ENCODE measurements around the gene GARIN5B. TPM values are rescaled to one million over a fixed set of nuclear protein-coding genes. Genes with fewer than 3 reads are reported as not detected.

GARIN5B gene
- polyA plus RNA-seq, 1 of the 3 experiments (the other 2 are of a cell fraction): not detected

- TF ChIP-seq GATA2 (CRISPR knock-in tag; IDR thresholded peaks at IDR 0.05): no peak
- no peak for TF ChIP-seq GABPA (IDR thresholded peaks at IDR 0.05; ENCODE audit: low read depth)
- TF ChIP-seq CHD2 (IDR thresholded peaks at IDR 0.05; ENCODE audit: low read length, partially characterized antibody): no peak
- no peak for TF ChIP-seq TEAD4 (IDR thresholded peaks at IDR 0.05; ENCODE audit: borderline replicate concordance, insufficient read depth)
- no peak for TF ChIP-seq TCF12 (IDR thresholded peaks at IDR 0.05)
- no peak for TF ChIP-seq USF2 (IDR thresholded peaks at IDR 0.05; ENCODE audit: borderline replicate concordance, low read depth, low read length)
- no peak for TF ChIP-seq USF1 (IDR thresholded peaks at IDR 0.05; ENCODE audit: borderline replicate concordance, low read depth)
- no peak for TF ChIP-seq PBX3 (IDR thresholded peaks at IDR 0.05)
- no peak for TF ChIP-seq RFX5 (IDR thresholded peaks at IDR 0.05; ENCODE audit: low read length)
- Histone ChIP-seq H3K79me2 (ENCODE audit: insufficient read depth) (no peaks in the 10 kb centered on the region), H3K27ac (ENCODE audit: low read depth in 2 of 2, low read length in 1 of 2) (no peak overlapping the region), H3K4me1 (ENCODE audit: control insufficient read depth in 1 of 2, insufficient read depth in 2 of 2, low read depth in 1 of 2, low read length in 1 of 2) (peaks cover 0 to 28% of the 10 kb centered on the region in 2 experiments; a peak in 1 of 4 replicates), H3K36me3 (replicated peaks in 1 of 2; ENCODE audit: control insufficient read depth in 1 of 2, insufficient read depth in 2 of 2, low read length in 1 of 2) (no peaks in the 10 kb centered on the region), H3K9ac (no peak overlapping the region), H3K9me2 (no peaks in the 10 kb centered on the region), H3F3A (replicated peaks; ENCODE audit: insufficient read depth) (peaks cover 6% of the 10 kb centered on the region), H4K20me1 (ENCODE audit: insufficient read depth) (no peaks in the 10 kb centered on the region), H3K27me3 (ENCODE audit: insufficient read depth) (peaks cover 14% of the 10 kb centered on the region), H3K9me3 (no peaks in the 10 kb centered on the region), H3K4me2 (no peak overlapping the region), H2AFZ (ENCODE audit: low read depth) (no peak overlapping the region), H3K4me3 (ENCODE audit: low read depth in 2 of 2, low read length in 1 of 2) (no peak overlapping the region)
- 93% methylated on average over 22 of the region's 22 CpGs for WGBS (ENCODE audit: low lambda C conversion rate)
- ChIA-PET POLR2A (interaction anchor here (1.5 kb wide), 1 partner anchor 59 kb away, joined by 3 read pairs; the partner anchor contains the start of gene UBE2S), CTCF (interaction anchor here (1.1 to 1.9 kb wide), 4 partner anchors 11 to 181 kb away, joined by 3 to 7 read pairs (median 3); no protein-coding TSS in a partner anchor)
- DNase-seq: no peak
Observed at GRCh38 chr19:55348317-55349034, 14.6 kb downstream of the GARIN5B start.

GRCh38 chr19:55347442-55348009 lies 15.5 kb downstream of the GARIN5B start:
- Histone ChIP-seq H3K9me3 (no peaks in the 10 kb centered on the region), H3K9ac (no peak overlapping the region), H3K27me3 (ENCODE audit: insufficient read depth) (peaks cover 5% of the 10 kb centered on the region; the same call in 1 of the 2 replicates), H3K9me2 (no peaks in the 10 kb centered on the region), H3K4me1 (ENCODE audit: control insufficient read depth in 1 of 2, insufficient read depth in 2 of 2, low read depth in 1 of 2, low read length in 1 of 2) (peaks cover 0 to 29% of the 10 kb centered on the region in 2 experiments; a peak in 1 of 4 replicates), H3K4me3 (ENCODE audit: low read depth in 2 of 2, low read length in 1 of 2) (no peak overlapping the region), H3K4me2 (no peak overlapping the region), H3K36me3 (replicated peaks in 1 of 2; ENCODE audit: control insufficient read depth in 1 of 2, insufficient read depth in 2 of 2, low read length in 1 of 2) (peaks cover 0 to 4% of the 10 kb centered on the region in 2 experiments), H3F3A (replicated peaks; ENCODE audit: insufficient read depth) (peaks cover 6% of the 10 kb centered on the region), H4K20me1 (ENCODE audit: insufficient read depth) (no peaks in the 10 kb centered on the region), H3K79me2 (ENCODE audit: insufficient read depth) (no peaks in the 10 kb centered on the region), H3K27ac (ENCODE audit: low read depth in 2 of 2, low read length in 1 of 2) (no peak overlapping the region), H2AFZ (ENCODE audit: low read depth) (no peak overlapping the region)
- ChIA-PET POLR2A (interaction anchor here (1.5 kb wide), 1 partner anchor 60 kb away, joined by 3 read pairs; the partner anchor contains the start of gene UBE2S), CTCF (interaction anchor here (1.3 kb wide), 2 partner anchors 46 to 156 kb away, joined by 4 read pairs; no protein-coding TSS in a partner anchor)
- no peak for DNase-seq
- 94% methylated on average over 9 of the region's 10 CpGs for WGBS (ENCODE audit: low lambda C conversion rate)
- no peak for TF ChIP-seq CTCF (IDR thresholded peaks at IDR 0.05)
- TF ChIP-seq MXI1 (IDR thresholded peaks at IDR 0.05; ENCODE audit: low read depth, low read length): no peak
- TF ChIP-seq YY1 (IDR thresholded peaks at IDR 0.05; ENCODE audit: low read depth): no peak
- no peak for TF ChIP-seq SMC3 (IDR thresholded peaks at IDR 0.05; ENCODE audit: low read depth, low read length)
- no peak for TF ChIP-seq JUND (IDR thresholded peaks at IDR 0.05)
- no peak for TF ChIP-seq TAF1 (IDR thresholded peaks at IDR 0.05; ENCODE audit: borderline replicate concordance, low read depth, low read length)
